Thyroid gland (tissue), 4 donors: ENCODE results near the gene DCLK3. TPM values are rescaled to one million over a fixed set of nuclear protein-coding genes. Genes with fewer than 3 reads are reported as not detected.

Experiments used
- DNase-seq, 2 donors: peaks; one replicate each; pipeline ENCODE4 v3.0.0-alpha.2; 2019
- H3K27ac ChIP-seq, 3 donors: fragments of 200-600 bp; sonication (generic); 1 replicate in 2 of 3; 2 replicates in 1 of 3; pipeline ENCODE4 v1.5.1; 2016 to 2019; ENCODE audit warnings: mild to moderate bottlenecking in 1 of 3, moderate library complexity in 1 of 3
- H3K27me3 ChIP-seq: fragments of 200-600 bp; sonication (generic); one replicate; pipeline ENCODE4 v1.5.1; 2019
- H3K36me3 ChIP-seq, 2 donors: fragments of 200-600 bp; sonication (generic); one replicate each; pipeline ENCODE4 v1.5.1; 2016 to 2019
- H3K4me1 ChIP-seq, 2 donors: fragments of 200-600 bp; sonication (generic); one replicate each; pipeline ENCODE4 v1.5.1; 2017 to 2019
- H3K4me3 ChIP-seq, 3 donors: fragments of 200-600 bp; sonication (generic); replicated peaks in 1 of 3; 1 replicate in 2 of 3; 2 replicates in 1 of 3; pipeline ENCODE4 v1.5.1; 2016; ENCODE audit warnings: mild to moderate bottlenecking in 1 of 3
- H3K9me3 ChIP-seq: fragments of 200-600 bp; sonication (generic); one replicate; pipeline ENCODE4 v1.5.1; 2017
- POLR2A ChIP-seq, 2 donors: fragments of 450-650 bp; IDR thresholded peaks; one replicate each; pipeline ENCODE4 v1.6.1; 2017; ENCODE audit warnings: antibody characterized with exemption in 2 of 2, mild to moderate bottlenecking in 2 of 2, moderate library complexity in 1 of 2
- WGBS, 2 donors: methylation state at CpG; one replicate each; pipeline ENCODE4 v1.1.5; 2017; 5-methylcytosine and 5-hydroxymethylcytosine counted together
- intact Hi-C: fragments of 100-400 bp; cut with DNase I; formaldehyde crosslinking; loops from one replicate; pipeline ENCODE4 v1.15.1; 2023
- total RNA-seq, 4 donors: library from RNA; depleted of rRNA; stranded (reverse); fragments of >200 nt; gene quantifications; one replicate each; pipeline ENCODE4 v1.2.3, GENCODE V29; 2016
- TF ChIP-seq, protein P1 (sequence below), 6 experiments: fragments of 200-600 bp in 3 of 6; fragments of 450-650 bp in 3 of 6; sonication (generic) in 3 of 6; IDR thresholded peaks; one replicate each; pipeline ENCODE4 v1.5.1; 2016 to 2019; ENCODE audit warnings: antibody characterized with exemption in 6 of 6, mild to moderate bottlenecking in 2 of 6, inconsistent platforms in 1 of 6, moderate library complexity in 1 of 6

DCLK3 gene
- total RNA-seq, 4 donors from 2014 or later = 0.11 TPM; not detected in 3

DNA sequence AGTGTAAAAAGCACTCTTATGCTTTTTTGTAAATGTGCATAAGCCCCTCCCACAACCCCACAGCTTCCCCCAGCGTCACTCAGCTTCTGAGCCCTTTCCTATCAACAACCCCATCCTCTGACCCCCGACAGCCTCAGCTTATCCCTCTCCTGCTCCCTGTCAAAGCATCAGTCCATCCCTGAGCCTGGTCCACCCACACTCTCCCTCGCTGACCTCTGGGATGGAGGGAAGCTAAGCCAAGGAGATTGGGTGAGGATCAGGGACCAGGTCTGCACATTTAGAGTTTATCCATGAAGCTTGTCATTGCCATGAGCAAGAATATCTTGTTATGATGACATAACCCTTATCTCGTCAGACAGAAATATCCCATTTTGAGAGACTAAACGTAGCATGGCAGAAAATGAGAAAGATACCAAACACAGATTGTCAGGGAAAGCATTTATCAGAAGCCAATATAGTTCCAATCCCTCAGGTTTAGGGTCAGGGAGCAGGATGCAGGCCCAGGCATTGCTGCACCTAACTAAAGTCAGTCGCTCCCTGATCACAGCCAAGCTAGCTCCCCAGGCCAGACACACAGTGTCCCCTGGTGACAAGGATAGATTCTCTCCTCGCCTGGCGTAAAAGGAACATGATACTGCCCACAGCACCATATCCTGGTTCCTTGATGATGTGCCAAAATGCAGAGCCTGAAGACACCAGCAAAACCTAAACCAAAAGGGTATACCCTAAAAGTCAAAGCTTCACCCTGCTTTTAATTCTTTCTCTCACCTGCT, 66.9 kb downstream of the DCLK3 start:
- WGBS, 2 donors = 86 to 88% methylated on average over 8 of the region's 8 CpGs
- TF ChIP-seq, protein P1, sequence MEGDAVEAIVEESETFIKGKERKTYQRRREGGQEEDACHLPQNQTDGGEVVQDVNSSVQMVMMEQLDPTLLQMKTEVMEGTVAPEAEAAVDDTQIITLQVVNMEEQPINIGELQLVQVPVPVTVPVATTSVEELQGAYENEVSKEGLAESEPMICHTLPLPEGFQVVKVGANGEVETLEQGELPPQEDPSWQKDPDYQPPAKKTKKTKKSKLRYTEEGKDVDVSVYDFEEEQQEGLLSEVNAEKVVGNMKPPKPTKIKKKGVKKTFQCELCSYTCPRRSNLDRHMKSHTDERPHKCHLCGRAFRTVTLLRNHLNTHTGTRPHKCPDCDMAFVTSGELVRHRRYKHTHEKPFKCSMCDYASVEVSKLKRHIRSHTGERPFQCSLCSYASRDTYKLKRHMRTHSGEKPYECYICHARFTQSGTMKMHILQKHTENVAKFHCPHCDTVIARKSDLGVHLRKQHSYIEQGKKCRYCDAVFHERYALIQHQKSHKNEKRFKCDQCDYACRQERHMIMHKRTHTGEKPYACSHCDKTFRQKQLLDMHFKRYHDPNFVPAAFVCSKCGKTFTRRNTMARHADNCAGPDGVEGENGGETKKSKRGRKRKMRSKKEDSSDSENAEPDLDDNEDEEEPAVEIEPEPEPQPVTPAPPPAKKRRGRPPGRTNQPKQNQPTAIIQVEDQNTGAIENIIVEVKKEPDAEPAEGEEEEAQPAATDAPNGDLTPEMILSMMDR (IDR thresholded peaks at IDR 0.05) = no peak
- no peak for TF ChIP-seq POLR2A (IDR thresholded peaks at IDR 0.05)
- Histone ChIP-seq H3K27ac (no peak overlapping the region), H3K27me3 (no peaks in the 10 kb centered on the region), H3K4me3 (no peak overlapping the region), H3K36me3 (no peaks in the 10 kb centered on the region), H3K4me1 (no peaks in the 10 kb centered on the region), H3K9me3 (no peaks in the 10 kb centered on the region)
- intact Hi-C loops = loop anchor here (10.0 kb wide), 1 partner anchor 733 kb away; no protein-coding TSS in a partner anchor
- no peak for DNase-seq

DNA sequence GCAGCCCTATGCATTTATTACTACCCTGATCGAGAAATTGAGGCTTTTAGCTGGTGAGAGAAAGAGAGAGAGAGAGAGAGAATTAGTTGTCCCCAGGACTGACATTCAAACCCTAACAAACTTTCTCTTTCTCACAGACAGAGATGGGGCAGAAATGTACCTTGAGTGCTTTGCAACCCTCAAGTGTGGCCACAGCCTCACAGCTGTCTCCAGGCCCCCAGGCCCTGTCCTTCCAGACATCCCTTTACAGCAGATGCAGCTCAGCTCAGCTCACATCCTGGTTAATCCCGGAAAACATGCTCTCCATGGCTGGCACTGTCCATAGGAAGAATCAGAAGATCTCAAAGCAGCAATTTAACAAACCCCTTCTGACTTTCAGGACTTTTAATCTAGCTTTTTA, 67.6 kb downstream of the DCLK3 start:
- Histone ChIP-seq H3K27ac (no peak overlapping the region), H3K4me3 (no peak overlapping the region), H3K36me3 (no peaks in the 10 kb centered on the region), H3K27me3 (no peaks in the 10 kb centered on the region), H3K9me3 (no peaks in the 10 kb centered on the region), H3K4me1 (no peaks in the 10 kb centered on the region)
- intact Hi-C loops = loop anchor here (10.0 kb wide), 1 partner anchor 732 kb away; no protein-coding TSS in a partner anchor
- DNase-seq = no peak
- 81 to 84% methylated on average over 2 of the region's 2 CpGs for WGBS, 2 donors
- TF ChIP-seq POLR2A (IDR thresholded peaks at IDR 0.05) = no peak
- TF ChIP-seq, protein P1 (IDR thresholded peaks at IDR 0.05) = no peak

DNA sequence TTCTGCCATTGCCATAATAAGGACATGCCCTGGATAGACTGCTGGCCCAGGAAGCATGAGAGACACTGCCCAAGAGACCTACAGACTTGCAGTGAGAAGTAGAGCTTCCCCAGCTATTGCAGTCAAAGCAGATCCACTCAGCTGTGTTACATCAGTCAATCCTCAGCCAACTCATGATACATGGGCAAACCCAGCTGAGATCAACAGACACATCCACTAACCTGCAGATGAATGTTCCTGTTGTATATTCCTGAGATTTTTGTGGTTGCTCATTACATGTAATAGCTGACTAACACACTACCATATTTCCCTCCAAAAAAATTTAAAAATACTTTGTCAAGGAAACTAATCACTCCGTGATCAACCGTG, 68.6 kb downstream of the DCLK3 start:
- no peak for DNase-seq
- intact Hi-C loops = loop anchor here (10.0 kb wide), 1 partner anchor 731 kb away; no protein-coding TSS in a partner anchor
- 88 to 90% methylated on average over 2 of the region's 2 CpGs for WGBS, 2 donors
- Histone ChIP-seq H3K9me3 (no peaks in the 10 kb centered on the region), H3K36me3 (no peaks in the 10 kb centered on the region), H3K27me3 (no peaks in the 10 kb centered on the region), H3K4me1 (no peaks in the 10 kb centered on the region), H3K4me3 (no peak overlapping the region), H3K27ac (no peak overlapping the region)
- TF ChIP-seq, protein P1 (IDR thresholded peaks at IDR 0.05) = no peak
- no peak for TF ChIP-seq POLR2A (IDR thresholded peaks at IDR 0.05)

DNA sequence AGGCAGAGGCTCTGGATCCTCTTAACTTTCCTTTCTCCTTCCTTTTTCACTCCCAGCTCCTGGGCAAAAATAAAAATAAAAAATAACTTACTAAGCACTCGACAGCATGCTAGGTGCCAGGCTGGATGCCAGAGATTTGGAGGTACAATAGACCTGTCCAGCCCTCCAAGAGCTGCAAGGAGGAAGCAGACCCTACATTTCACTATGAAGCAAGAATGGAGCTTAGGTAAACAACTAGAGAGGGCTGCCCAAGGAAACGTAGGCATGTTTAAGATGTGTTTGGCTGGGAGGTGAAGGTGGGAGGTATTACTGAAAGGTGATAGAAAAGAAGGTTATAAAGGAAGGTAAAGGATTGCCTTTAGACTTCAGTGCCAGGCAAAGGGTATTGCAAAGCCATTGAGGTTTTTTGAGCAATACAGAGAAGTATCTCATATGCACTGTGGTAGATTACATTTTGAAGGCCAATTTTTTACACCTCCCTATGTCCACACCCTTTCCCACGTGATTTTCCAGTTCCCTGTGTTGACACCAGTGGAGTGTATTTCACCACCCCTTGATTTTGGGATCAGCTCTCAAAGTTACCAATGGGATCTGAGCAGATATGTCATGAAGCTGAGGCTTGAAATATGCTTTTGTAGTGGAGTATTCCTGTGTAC, 69.1 kb downstream of the DCLK3 start:
- no peaks in the 10 kb centered on the region for H3K27me3 ChIP-seq
- 46 to 47% methylated on average over 3 of the region's 3 CpGs for WGBS, 2 donors
- no peak for DNase-seq
- TF ChIP-seq, protein P1 (IDR thresholded peaks at IDR 0.05) = no peak
- no peak for TF ChIP-seq POLR2A (IDR thresholded peaks at IDR 0.05)
- H3K27ac ChIP-seq = no peak overlapping the region
- no peaks in the 10 kb centered on the region for H3K36me3 ChIP-seq
- intact Hi-C loops = loop anchor here (10.0 kb wide), 1 partner anchor 730 kb away; no protein-coding TSS in a partner anchor
- H3K4me3 ChIP-seq = no peak overlapping the region
- no peaks in the 10 kb centered on the region for H3K9me3 ChIP-seq
- no peaks in the 10 kb centered on the region for H3K4me1 ChIP-seq

DNA sequence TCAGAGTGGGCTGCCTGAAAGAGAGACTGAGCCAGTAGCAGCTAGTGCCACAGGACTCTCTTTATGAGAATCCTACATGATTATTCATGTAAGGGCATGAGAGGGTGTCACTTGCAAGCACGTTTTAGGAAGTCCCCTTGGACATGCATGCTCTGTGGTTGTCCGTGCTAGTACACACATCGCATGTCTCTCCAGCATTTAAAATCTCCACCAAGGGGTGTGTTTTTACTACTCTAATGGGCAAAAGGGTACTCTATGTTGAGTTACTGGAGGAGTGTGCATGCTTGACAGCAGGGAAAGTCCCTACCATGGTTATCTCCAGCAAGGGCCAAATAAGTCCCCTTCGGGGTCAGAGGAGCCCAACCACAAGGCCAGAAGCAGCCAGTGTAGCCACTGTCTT, 70.7 kb downstream of the DCLK3 start:
- intact Hi-C loops = loop anchor here (10.0 kb wide), 1 partner anchor 729 kb away; no protein-coding TSS in a partner anchor
- 76 to 78% methylated on average over 4 of the region's 4 CpGs for WGBS, 2 donors
- no peaks in the 10 kb centered on the region for H3K27me3 ChIP-seq
- H3K36me3 ChIP-seq = no peaks in the 10 kb centered on the region
- no peaks in the 10 kb centered on the region for H3K4me1 ChIP-seq
- TF ChIP-seq, protein P1 (IDR thresholded peaks at IDR 0.05) = no peak
- H3K4me3 ChIP-seq = no peak overlapping the region
- no peak for DNase-seq
- no peak overlapping the region for H3K27ac ChIP-seq
- H3K9me3 ChIP-seq = no peaks in the 10 kb centered on the region
